DLD1 (cell line): Measurements from ENCODE around the gene A4GNT.
"Not testable (repeated sequence)": the region's sequence is repeated elsewhere in the genome, so short reads cannot be mapped to it uniquely, and the experiment has no call there.

Experiments
- in situ Hi-C: cut with HindIII; loops from 2 replicates; pipeline ENCODE4 v1.10.0; 2017; ENCODE audit warnings: low sequenced_read_pairs

A4GNT gene

GRCh38 chr3:138119423-138119766 lies 12.8 kb downstream of the A4GNT start:
- in situ Hi-C loops = no loop called here

- in situ Hi-C loops = no loop called here
Measured at GRCh38 chr3:138118612-138119422, 13.4 kb downstream of the A4GNT start.

- in situ Hi-C loops = no loop called here
Measured at GRCh38 chr3:138114988-138115971, 16.9 kb downstream of the A4GNT start, which contains the start of gene DZIP1L. TSS of gene DZIP1L (minus strand) at chr3:138115608. CDS start at chr3:138103971, 11,637 bp downstream.

- in situ Hi-C loops = no loop called here
Measured at GRCh38 chr3:138114431-138114918, 17.7 kb downstream of the A4GNT start.

- in situ Hi-C loops = no loop called here
Measured at GRCh38 chr3:138113326-138113725, 18.9 kb downstream of the A4GNT start.

- in situ Hi-C loops = no loop called here
Measured at GRCh38 chr3:138112362-138112761, 19.8 kb downstream of the A4GNT start.

- in situ Hi-C loops = no loop called here
Measured at GRCh38 chr3:138105598-138105997, 26.6 kb downstream of the A4GNT start.

GRCh38 chr3:138103466-138103865 lies 28.7 kb downstream of the A4GNT start:
- in situ Hi-C loops = no loop called here

- in situ Hi-C loops = not testable (repeated sequence)
Measured at GRCh38 chr3:138101351-138101940, 30.7 kb downstream of the A4GNT start.

GRCh38 chr3:138099417-138099816 lies 32.8 kb downstream of the A4GNT start:
- in situ Hi-C loops = no loop called here

- in situ Hi-C loops = no loop called here
Measured at GRCh38 chr3:138097192-138098172, 34.7 kb downstream of the A4GNT start.

- in situ Hi-C loops = no loop called here
Measured at GRCh38 chr3:138093721-138094120, 38.5 kb downstream of the A4GNT start.

- in situ Hi-C loops = no loop called here
Measured at GRCh38 chr3:138092023-138092422, 40.2 kb downstream of the A4GNT start.

- in situ Hi-C loops = no loop called here
Measured at GRCh38 chr3:138089091-138089490, 43.1 kb downstream of the A4GNT start.

GRCh38 chr3:138085745-138086144 lies 46.4 kb downstream of the A4GNT start:
- in situ Hi-C loops = not testable (repeated sequence)

GRCh38 chr3:138084196-138084595 lies 48.0 kb downstream of the A4GNT start:
- in situ Hi-C loops = no loop called here

GRCh38 chr3:138082992-138083386 lies 49.2 kb downstream of the A4GNT start:
- in situ Hi-C loops = no loop called here

GRCh38 chr3:138082085-138082991 lies 49.9 kb downstream of the A4GNT start:
- in situ Hi-C loops = no loop called here
